ENCODE data around the gene LRRIQ1. TPM values are rescaled to one million over a fixed set of nuclear protein-coding genes. Genes with fewer than 3 reads are reported as not detected.

The LRRIQ1 gene
- total RNA-seq, 1 experiment from 2014 or later: 0.39 TPM

- Histone ChIP-seq H2BK15ac (ENCODE audit: low read depth, low read length) (no peak overlapping the region), H3T11ph (ENCODE audit: low read length) (no peak overlapping the region), H2BK5ac (ENCODE audit: insufficient read length, low read length) (no peak overlapping the region), H3K23me2 (ENCODE audit: insufficient read length, low read depth, low read length, poor library complexity, severe bottlenecking) (peaks cover 18% of the 10 kb centered on the region), H3K4me2 (ENCODE audit: insufficient read depth, insufficient read length, low read length) (peak overlapping the region; percentile 99), H4K8ac (replicated peaks; ENCODE audit: insufficient read length, low read depth, low read length) (no peak overlapping the region), H3K79me1 (ENCODE audit: insufficient read depth, low read depth, low read length, poor library complexity, severe bottlenecking) (no peaks in the 10 kb centered on the region), H3K4me1 (ENCODE audit: insufficient read depth, low read length) (no peaks in the 10 kb centered on the region), H3K56ac (ENCODE audit: insufficient read length, low read depth, low read length) (no peak overlapping the region), H4K91ac (ENCODE audit: insufficient read length, low read depth, low read length) (no peak overlapping the region), H3K79me2 (ENCODE audit: insufficient read depth, low read length) (no peaks in the 10 kb centered on the region), H2BK20ac (ENCODE audit: low read depth, low read length, poor library complexity, severe bottlenecking) (no peak overlapping the region), H3K4ac (ENCODE audit: low read depth, low read length) (no peak overlapping the region), H4K20me1 (ENCODE audit: control insufficient read depth, insufficient read depth, insufficient read length) (no peaks in the 10 kb centered on the region), H3K27ac (ENCODE audit: insufficient read length, low read depth, low read length) (no peak overlapping the region), H2AK5ac (ENCODE audit: insufficient read length, low read length) (no peak overlapping the region), H3K27me3 (ENCODE audit: insufficient read depth, low read length) (peaks cover 50% of the 10 kb centered on the region), H3K9me3 (ENCODE audit: control insufficient read depth, low read depth, low read length) (no peaks in the 10 kb centered on the region), H3K23ac (ENCODE audit: insufficient read length, low read depth, low read length) (no peak overlapping the region), H3K14ac (ENCODE audit: insufficient read depth, low read length) (no peak overlapping the region; the same call in 1 of the 2 replicates), H4K5ac (ENCODE audit: insufficient read length, low read depth, low read length) (no peak overlapping the region), H2BK120ac (ENCODE audit: low read depth, low read length, poor library complexity, severe bottlenecking) (no peak overlapping the region), H2BK12ac (ENCODE audit: insufficient read length, low read depth, low read length) (no peak overlapping the region), H3K18ac (ENCODE audit: insufficient read length, low read depth, low read length) (no peak overlapping the region), H3K9ac (ENCODE audit: extremely low read depth, insufficient read length, low read length) (no peak overlapping the region), H2AFZ (ENCODE audit: low read length) (no peak overlapping the region)
- H3K4me1 Mint-ChIP-seq: peaks cover 12 to 23% of the 10 kb centered on the region in 2 experiments
- H3K4me3 Mint-ChIP-seq: peak overlapping the region; percentile 48 to 82
- WGBS (ENCODE audit: extremely low coverage, insufficient read length, low lambda C conversion rate): no CpG with 5 or more reads among the region's 37 CpGs
- H3K27me3 Mint-ChIP-seq (ENCODE audit: low read depth): peaks cover 75% of the 10 kb centered on the region
- H3K9me3 Mint-ChIP-seq: peaks cover 0 to 3% of the 10 kb centered on the region in 2 experiments; a peak in 1 of 5 replicates
- DNase-seq: peak; percentile 57
- H3K36me3 Mint-ChIP-seq (ENCODE audit: insufficient read depth in 1 of 3, low read depth in 3 of 3): no peaks in the 10 kb centered on the region; a peak in 1 of 7 replicates
- H3K27ac Mint-ChIP-seq: no peak overlapping the region
- no peak for TF ChIP-seq CTCF (conservative IDR thresholded peaks at IDR 0.05)
Observed at GRCh38 chr12:85273381-85274314, 237.5 kb downstream of the LRRIQ1 start.
